ENCODE measurements around the gene NDUFS2. TPM values are rescaled to one million over a fixed set of nuclear protein-coding genes. Genes with fewer than 3 reads are reported as not detected.

NDUFS2 gene
- total RNA-seq, 4 donors from 2014 or later = 88.7 to 127 (median 106) TPM

GRCh38 chr1:161187311-161187710 lies 14.9 kb upstream of the NDUFS2 start:
- TF ChIP-seq CTCF (IDR thresholded peaks at IDR 0.05) (no peak), POLR2A (IDR thresholded peaks at IDR 0.05) (no peak)
- 77 to 80% methylated on average over 3 of the region's 3 CpGs for WGBS, 2 donors
- intact Hi-C loops (cut with DNase I; ENCODE audit: low total_unique reads) = no loop called here
- H3K4me3 ChIP-seq (ENCODE audit: low read depth, poor library complexity, severe bottlenecking) = no peak overlapping the region
- no peak for DNase-seq (ENCODE audit: low spot score in 2 of 2)

- TF ChIP-seq CTCF (IDR thresholded peaks at IDR 0.05) (no peak), POLR2A (IDR thresholded peaks at IDR 0.05) (no peak)
- no peak overlapping the region for H3K4me3 ChIP-seq (ENCODE audit: low read depth, poor library complexity, severe bottlenecking)
- WGBS, 2 donors = 50 to 56% methylated on average over 6 of the region's 6 CpGs
- DNase-seq (ENCODE audit: low spot score in 2 of 2) = no peak
- intact Hi-C loops (cut with DNase I; ENCODE audit: low total_unique reads) = no loop called here
These were observed 13.8 kb upstream of the NDUFS2 start for GRCh38 chr1:161188381-161188780.

GRCh38 chr1:161189036-161189435 lies 13.1 kb upstream of the NDUFS2 start:
- TF ChIP-seq CTCF (IDR thresholded peaks at IDR 0.05) (no peak), POLR2A (IDR thresholded peaks at IDR 0.05) (no peak)
- no peak overlapping the region for H3K4me3 ChIP-seq (ENCODE audit: low read depth, poor library complexity, severe bottlenecking)
- WGBS, 2 donors = 78 to 86% methylated on average over 5 of the region's 5 CpGs
- no peak for DNase-seq (ENCODE audit: low spot score in 2 of 2)
- intact Hi-C loops (cut with DNase I; ENCODE audit: low total_unique reads) = no loop called here

- DNase-seq (ENCODE audit: low spot score in 2 of 2) = no peak
- WGBS, 2 donors = 72 to 76% methylated on average over 12 to 22 of the region's 22 CpGs
- TF ChIP-seq POLR2A (IDR thresholded peaks at IDR 0.05) (no peak), CTCF (IDR thresholded peaks at IDR 0.05) (no peak)
- H3K4me3 ChIP-seq (ENCODE audit: low read depth, poor library complexity, severe bottlenecking) = no peak overlapping the region
- intact Hi-C loops (cut with DNase I; ENCODE audit: low total_unique reads) = no loop called here
These were observed 11.1 kb upstream of the NDUFS2 start for GRCh38 chr1:161190962-161191521.

GRCh38 chr1:161191971-161192370 lies 10.2 kb upstream of the NDUFS2 start:
- no peak for DNase-seq (ENCODE audit: low spot score in 2 of 2)
- WGBS, 2 donors = 59 to 72% methylated on average over 8 of the region's 8 CpGs
- H3K4me3 ChIP-seq (ENCODE audit: low read depth, poor library complexity, severe bottlenecking) = no peak overlapping the region
- intact Hi-C loops (cut with DNase I; ENCODE audit: low total_unique reads) = no loop called here
- TF ChIP-seq CTCF (IDR thresholded peaks at IDR 0.05) (no peak), POLR2A (IDR thresholded peaks at IDR 0.05) (no peak)

Measured in lower leg skin (tissue), 4 donors.